Activated CD8-positive, alpha-beta T cell treated with anti-CD3 and anti-CD28 coated beads for 36 hours (primary cell): ENCODE measurements around the gene UBE2D1. TPM values are rescaled to one million over a fixed set of nuclear protein-coding genes. Genes with fewer than 3 reads are reported as not detected.

Experiments used
- ATAC-seq: fragments of 200-7000 bp; cut with Tn5 transposase; one replicate; pipeline ENCODE4 v1.10.0; 2021; ENCODE audit warnings: mild to moderate bottlenecking, moderate library complexity
- CTCF ChIA-PET: fragments of 350-600 bp; sonication (Branson Sonifier 250); formaldehyde crosslinking; loops from one replicate; lab custom pipeline; 2021; ENCODE audit warnings: antibody characterized with exemption; lab: Charles Lee
- POLR2A ChIA-PET: fragments of 350-600 bp; sonication (Branson Sonifier 250); formaldehyde crosslinking; loops from one replicate; lab custom pipeline; 2021; ENCODE audit warnings: antibody characterized with exemption; lab: Charles Lee
- DNase-seq: peaks from one replicate; pipeline ENCODE4 v3.0.0-alpha.2; 2020
- H3K27ac Mint-ChIP-seq: one replicate; pipeline ENCODE4 v1.8.0; 2021; ENCODE audit warnings: mild to moderate bottlenecking, mixed read lengths
- H3K27me3 Mint-ChIP-seq: one replicate; pipeline ENCODE4 v1.8.0; 2021; ENCODE audit warnings: mixed read lengths
- H3K36me3 Mint-ChIP-seq: one replicate; pipeline ENCODE4 v1.8.0; 2021; ENCODE audit warnings: low read depth, mixed read lengths
- H3K4me1 Mint-ChIP-seq: one replicate; pipeline ENCODE4 v1.8.0; 2021; ENCODE audit warnings: low read depth, mixed read lengths
- H3K4me3 Mint-ChIP-seq: one replicate; pipeline ENCODE4 v1.8.0; 2021; ENCODE audit warnings: mild to moderate bottlenecking, moderate library complexity, mixed read lengths
- H3K9me3 Mint-ChIP-seq: one replicate; pipeline ENCODE4 v1.8.0; 2021; ENCODE audit warnings: mixed read lengths
- CTCF ChIP-seq: fragments of 200-600 bp; IDR thresholded peaks from one replicate; pipeline ENCODE4 v1.8.0; 2022; ENCODE audit warnings: antibody characterized with exemption, mild to moderate bottlenecking
- intact Hi-C: fragments of 100-400 bp; cut with micrococcal nuclease; formaldehyde crosslinking; loops from one replicate; pipeline ENCODE4 v1.10.0; 2022
- total RNA-seq, 2 experiments: library from RNA; stranded (reverse); gene quantifications; one replicate each; pipeline ENCODE4 v1.2.3, GENCODE V29; 2021

Gene UBE2D1
- total RNA-seq, 2 experiments from 2014 or later, result 12.1 to 12.8 TPM

DNA sequence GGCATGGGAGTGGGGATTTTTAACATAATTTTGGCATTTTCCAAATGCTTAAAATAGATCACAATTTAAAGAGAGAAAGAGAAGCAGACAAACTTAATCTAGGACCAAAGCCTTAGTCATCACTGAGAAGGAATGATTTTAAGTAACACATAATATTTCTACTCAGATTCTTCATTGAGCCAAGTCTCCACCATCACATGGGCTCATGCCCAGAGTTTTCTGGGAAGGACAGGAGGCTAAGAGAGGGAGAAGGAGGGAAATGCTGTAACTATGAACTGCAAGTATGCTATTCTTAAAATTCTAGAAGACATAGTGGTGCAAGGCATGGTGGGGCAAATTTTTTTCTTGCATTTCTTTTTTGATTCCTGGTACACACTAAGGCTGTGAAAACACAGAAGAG, 23.8 kb upstream of the UBE2D1 start:
- intact Hi-C loops, result no loop called here
- TF ChIP-seq CTCF, result no peak
- no peaks in the 10 kb centered on the region for H3K4me1 Mint-ChIP-seq
- H3K27ac Mint-ChIP-seq, result no peak overlapping the region
- H3K9me3 Mint-ChIP-seq, result no peaks in the 10 kb centered on the region
- no peaks in the 10 kb centered on the region for H3K36me3 Mint-ChIP-seq
- no peak overlapping the region for H3K4me3 Mint-ChIP-seq
- DNase-seq (no peak), ATAC-seq (no peak)
- ChIA-PET CTCF (interaction anchor here (1.6 to 2.7 kb wide), 2 partner anchors 11 to 133 kb away, joined by 4 to 10 read pairs; no protein-coding TSS in a partner anchor), POLR2A (no interaction called here)
- H3K27me3 Mint-ChIP-seq, result peaks cover 15% of the 10 kb centered on the region

GRCh38 chr10:58316874-58317273, 17.9 kb upstream of the UBE2D1 start:
- ATAC-seq, result no peak
- Mint-ChIP-seq H3K27ac (no peak overlapping the region), H3K36me3 (no peaks in the 10 kb centered on the region), H3K27me3 (peaks cover 3% of the 10 kb centered on the region), H3K4me1 (no peaks in the 10 kb centered on the region), H3K9me3 (no peaks in the 10 kb centered on the region), H3K4me3 (no peak overlapping the region)
- intact Hi-C loops, result no loop called here
- CTCF ChIA-PET, result no interaction called here
- DNase-seq, result no peak
- POLR2A ChIA-PET, result no interaction called here
- TF ChIP-seq CTCF, result no peak

DNA sequence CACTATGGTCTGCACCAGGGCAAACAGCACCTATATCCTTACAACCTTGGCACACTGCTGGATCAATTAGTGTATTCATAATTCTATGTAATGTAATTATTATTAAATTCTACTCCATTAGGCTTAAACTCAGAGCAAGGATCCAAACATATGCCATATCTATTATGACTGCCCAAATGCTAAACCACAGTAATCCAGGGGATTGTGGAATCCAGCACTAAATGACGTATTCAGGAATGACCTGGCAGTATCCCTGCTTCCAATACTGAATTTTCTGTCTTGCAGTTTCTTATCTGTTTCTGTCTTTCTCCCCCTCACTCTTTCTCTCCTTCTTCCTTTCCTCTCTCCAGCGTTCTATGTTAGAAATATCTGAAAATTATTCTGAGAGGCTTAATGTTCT, 16.5 kb upstream of the UBE2D1 start:
- DNase-seq (no peak), ATAC-seq (no peak)
- ChIA-PET CTCF (interaction anchor here (1.0 kb wide), 1 partner anchor 18 kb away, joined by 3 read pairs; no protein-coding TSS in a partner anchor), POLR2A (no interaction called here)
- TF ChIP-seq CTCF, result no peak
- no peaks in the 10 kb centered on the region for H3K27me3 Mint-ChIP-seq
- H3K9me3 Mint-ChIP-seq, result no peaks in the 10 kb centered on the region
- H3K4me1 Mint-ChIP-seq, result peaks cover 7% of the 10 kb centered on the region
- H3K4me3 Mint-ChIP-seq, result no peak overlapping the region
- no peak overlapping the region for H3K27ac Mint-ChIP-seq
- intact Hi-C loops, result no loop called here
- H3K36me3 Mint-ChIP-seq, result no peaks in the 10 kb centered on the region

GRCh38 chr10:58319599-58319998, 15.2 kb upstream of the UBE2D1 start:
- CTCF ChIA-PET, result no interaction called here
- Mint-ChIP-seq H3K27me3 (no peaks in the 10 kb centered on the region), H3K9me3 (no peaks in the 10 kb centered on the region), H3K36me3 (no peaks in the 10 kb centered on the region), H3K4me3 (no peak overlapping the region), H3K4me1 (peaks cover 7% of the 10 kb centered on the region), H3K27ac (no peak overlapping the region)
- TF ChIP-seq CTCF, result no peak
- ATAC-seq, result no peak
- no peak for DNase-seq
- intact Hi-C loops, result no loop called here
- POLR2A ChIA-PET, result no interaction called here

- Mint-ChIP-seq H3K4me3 (no peak overlapping the region), H3K4me1 (peaks cover 7% of the 10 kb centered on the region), H3K27me3 (no peaks in the 10 kb centered on the region), H3K9me3 (no peaks in the 10 kb centered on the region), H3K27ac (no peak overlapping the region), H3K36me3 (no peaks in the 10 kb centered on the region)
- CTCF ChIA-PET, result no interaction called here
- TF ChIP-seq CTCF, result no peak
- POLR2A ChIA-PET, result no interaction called here
- ATAC-seq (no peak), DNase-seq (no peak)
- intact Hi-C loops, result no loop called here
Measured at GRCh38 chr10:58320351-58321049, 14.3 kb upstream of the UBE2D1 start.
